Retinal pigment epithelial cell (primary cell): Measurements from ENCODE around the gene KCNB1.

ENCODE experiments used
- DNase-seq: peaks from one replicate; pipeline ENCODE4 v3.0.0-alpha.2; 2010; ENCODE audit warnings: low read depth
- H3K4me3 ChIP-seq: 2 replicates; pipeline ENCODE4 v1.5.1; 2011; ENCODE audit warnings: mild to moderate bottlenecking, low read length, control low read depth, moderate library complexity
- CTCF ChIP-seq: conservative IDR thresholded peaks from 2 replicates; pipeline ENCODE4 v1.5.1; 2011; ENCODE audit warnings: low read depth, low read length, control low read depth, inconsistent platforms

The KCNB1 gene

DNA sequence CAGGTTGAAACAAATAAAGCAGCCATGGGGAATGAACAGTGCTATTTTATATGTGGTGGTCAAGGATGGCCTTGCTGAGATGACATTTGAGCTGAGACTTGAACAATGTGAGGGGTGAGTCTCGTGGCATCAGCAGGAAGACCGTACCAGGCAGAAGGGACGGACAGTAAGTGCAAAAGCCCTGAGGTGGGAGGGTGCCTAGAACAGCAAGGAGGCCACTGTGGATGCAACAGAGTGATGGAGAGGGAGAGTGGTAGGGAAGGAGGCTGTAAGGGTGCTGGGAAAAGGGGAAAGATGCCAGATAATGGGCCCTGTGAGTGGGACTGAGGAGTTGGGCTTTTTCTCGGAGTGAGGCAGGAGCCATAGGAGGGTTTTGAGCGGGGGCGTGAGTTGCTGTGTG lies 11.5 kb downstream of the KCNB1 start:
- no peak overlapping the region for H3K4me3 ChIP-seq
- no peak for DNase-seq
- TF ChIP-seq CTCF = no peak

DNA sequence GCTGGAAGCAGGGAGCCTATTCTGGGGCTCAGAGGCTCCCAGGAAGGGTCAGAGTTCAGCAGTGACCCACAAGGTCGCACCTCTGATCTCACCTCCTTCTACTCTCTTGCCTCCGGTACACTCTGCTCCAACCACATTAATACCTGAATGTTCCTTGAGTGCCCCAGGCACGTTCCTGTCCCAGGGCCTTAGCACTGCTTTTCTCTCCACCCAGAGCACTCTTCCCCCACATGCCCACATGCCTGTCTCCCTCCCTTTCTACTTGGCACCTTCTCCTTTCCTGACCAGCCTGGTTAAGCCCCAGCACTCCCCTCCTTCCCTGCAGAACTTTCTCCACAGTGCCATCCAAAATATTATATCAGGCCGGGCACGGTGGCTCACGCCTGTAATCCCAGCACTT lies 13.4 kb downstream of the KCNB1 start:
- TF ChIP-seq CTCF = no peak
- DNase-seq = no peak
- no peak overlapping the region for H3K4me3 ChIP-seq

DNA sequence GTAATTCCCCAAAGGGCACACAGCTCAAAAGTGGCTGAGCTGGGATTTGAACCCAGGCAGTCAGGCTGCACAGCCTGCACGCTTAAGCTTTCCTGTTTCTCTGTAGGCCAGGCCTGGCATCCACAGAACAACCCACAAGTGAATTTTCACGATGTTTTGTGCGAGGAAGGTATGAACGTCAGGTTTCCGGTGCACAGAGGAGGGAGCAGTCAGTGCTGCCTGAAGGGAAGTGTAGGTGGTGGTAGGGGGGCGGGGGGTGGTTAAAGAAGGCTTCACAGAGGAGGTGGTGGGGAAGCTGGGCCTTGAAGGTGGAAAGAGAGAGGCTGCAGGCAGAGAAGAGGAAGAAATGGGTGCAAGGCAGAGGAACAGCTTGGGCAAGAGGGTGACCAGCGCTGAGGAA lies 14.1 kb downstream of the KCNB1 start:
- no peak for DNase-seq
- no peak for TF ChIP-seq CTCF

GRCh38 chr20:49466114-49466912 lies 16.2 kb downstream of the KCNB1 start:
- no peak for DNase-seq
- TF ChIP-seq CTCF = no peak
- no peak overlapping the region for H3K4me3 ChIP-seq

More for the DNA sequence above, 14.1 kb downstream of the KCNB1 start:
- no peak overlapping the region for H3K4me3 ChIP-seq

DNA sequence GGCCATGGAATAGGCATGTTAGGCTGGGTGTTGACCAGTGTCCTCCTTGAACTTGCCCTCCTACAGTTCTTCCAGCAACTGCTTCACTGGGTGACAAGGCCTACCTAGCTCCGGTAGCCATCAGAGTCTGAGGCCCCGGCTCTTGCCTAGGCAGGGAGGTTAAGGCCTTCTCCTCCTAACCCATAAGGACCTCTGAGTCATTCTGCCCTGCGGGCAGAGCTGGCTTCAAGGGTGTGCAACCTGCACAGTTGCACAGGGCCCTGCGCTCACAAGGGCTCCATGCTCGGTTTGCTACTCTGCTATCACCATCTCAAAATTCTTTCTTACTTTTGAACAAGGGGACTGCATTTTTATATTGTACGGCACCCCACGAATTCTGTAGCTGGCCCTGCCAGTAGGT lies 17.9 kb downstream of the KCNB1 start:
- TF ChIP-seq CTCF = no peak
- no peak overlapping the region for H3K4me3 ChIP-seq
- no peak for DNase-seq

DNA sequence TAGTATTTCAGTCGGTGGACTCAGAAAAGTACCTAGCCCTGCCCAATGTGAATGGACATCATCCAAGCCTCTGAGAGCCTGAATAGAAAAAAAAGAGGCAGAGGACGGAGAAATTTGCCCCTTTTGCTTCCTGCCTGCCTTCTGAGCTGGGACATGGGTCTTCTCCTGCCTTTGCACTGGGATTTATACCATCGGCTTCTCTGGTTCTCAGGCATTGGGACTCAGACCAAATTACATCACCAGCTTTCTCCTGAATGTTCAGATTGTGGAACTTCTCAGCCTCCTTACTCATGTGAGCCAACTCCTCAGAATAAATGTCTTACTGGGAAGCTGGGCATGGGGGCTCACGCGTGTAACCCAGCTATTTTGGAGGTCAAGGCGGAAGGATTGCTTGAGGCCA lies 19.8 kb downstream of the KCNB1 start:
- no peak for TF ChIP-seq CTCF
- DNase-seq = no peak
- H3K4me3 ChIP-seq = no peak overlapping the region

DNA sequence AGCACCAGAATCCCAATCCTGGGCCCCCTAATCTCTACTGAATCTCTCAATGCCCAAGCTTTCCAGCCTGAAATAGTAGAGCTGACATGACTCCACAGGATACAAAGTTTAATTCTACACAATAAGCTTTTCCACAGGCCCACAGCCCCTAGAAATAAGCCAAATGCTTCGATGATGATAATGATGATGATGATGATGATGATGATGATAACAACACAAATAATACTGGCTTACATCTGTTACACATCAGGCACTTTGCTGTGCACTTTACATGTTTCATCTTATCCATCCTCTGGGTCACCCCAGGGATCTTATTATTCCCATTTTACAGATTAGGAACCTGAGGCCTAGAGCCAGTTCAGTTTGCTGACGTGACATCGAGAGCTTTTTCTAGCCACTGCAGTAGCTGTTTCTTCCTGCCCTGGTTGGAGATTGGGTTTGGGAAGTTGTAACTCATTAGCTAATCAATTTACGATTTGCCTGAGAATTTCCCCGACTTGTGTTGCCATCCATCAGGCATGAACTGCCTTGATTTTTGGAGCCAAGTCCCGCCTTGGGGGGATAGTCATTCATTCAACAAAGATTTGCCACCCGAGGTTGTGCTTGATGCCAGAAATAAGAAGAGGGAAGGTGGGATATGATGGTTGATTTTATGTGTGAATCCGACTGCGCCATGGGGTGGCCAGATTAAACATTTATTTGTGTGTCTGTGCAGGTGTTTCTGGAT lies 20.4 kb downstream of the KCNB1 start:
- DNase-seq = no peak
- no peak for TF ChIP-seq CTCF
- H3K4me3 ChIP-seq = no peak overlapping the region
